Islet precursor cell (in vitro differentiated cells): ENCODE data around the gene PRSS50.
A peak's percentile ranks its signal among the peaks of the same experiment; 100 is the strongest.

Experiments used
- DNase-seq: peaks from one replicate; pipeline ENCODE4 v3.0.0-alpha.2; 2018

PRSS50 gene

DNA sequence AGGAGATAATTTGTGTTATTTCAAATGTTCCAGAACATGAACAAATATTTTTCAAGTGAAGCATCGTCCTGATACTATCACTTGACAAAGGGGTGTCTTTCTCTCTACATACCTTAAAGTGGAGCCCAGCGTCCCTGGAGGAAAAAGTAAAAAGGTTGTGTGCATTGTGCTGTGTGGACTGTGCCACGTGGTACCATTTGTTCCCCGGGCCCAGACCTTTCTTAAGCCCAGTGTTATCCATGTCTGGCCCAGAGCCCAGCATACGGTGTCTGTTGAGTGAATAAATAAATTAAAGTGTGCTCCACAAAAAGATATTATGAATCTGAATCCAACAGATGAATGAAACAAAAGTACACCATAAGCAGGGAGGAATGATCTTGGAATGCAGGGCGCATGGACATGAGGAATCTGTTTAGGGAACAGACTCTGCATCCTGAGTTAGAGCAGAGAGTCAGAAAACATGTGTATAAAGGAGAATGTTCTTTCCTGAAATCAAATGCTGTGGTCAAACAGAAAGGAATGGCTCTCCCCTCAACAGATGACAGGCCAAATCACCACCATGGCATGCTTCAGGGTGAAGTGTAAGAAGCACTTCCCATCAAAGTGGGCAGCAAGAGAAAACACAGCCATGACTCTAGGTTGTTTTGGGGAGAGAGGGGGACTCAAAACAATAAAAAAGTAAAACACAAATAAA is 8.1 kb upstream of the PRSS50 start:
- no peak for DNase-seq

- DNase-seq: no peak
Observed at GRCh38 chr3:46724424-46724823, 6.8 kb upstream of the PRSS50 start.

DNA sequence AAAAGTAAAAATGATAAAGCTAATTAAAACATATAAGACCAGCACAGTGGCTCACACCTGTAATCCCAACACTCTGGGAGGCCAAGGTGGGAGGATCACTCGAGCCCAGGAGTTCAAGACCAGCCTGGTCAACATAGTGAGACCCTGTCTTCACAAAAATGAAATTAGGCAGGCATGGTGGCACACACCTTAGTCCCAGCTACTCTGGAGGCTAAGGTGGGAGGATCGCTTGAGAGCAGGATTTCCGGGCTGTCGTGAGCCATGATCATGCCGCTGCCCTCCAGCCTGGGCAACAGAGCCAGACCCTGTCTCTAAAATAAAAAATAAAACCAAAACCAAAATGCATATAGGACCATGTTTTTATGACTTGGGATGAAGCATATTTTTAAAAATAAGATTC is 4.8 kb upstream of the PRSS50 start:
- DNase-seq: no peak

DNA sequence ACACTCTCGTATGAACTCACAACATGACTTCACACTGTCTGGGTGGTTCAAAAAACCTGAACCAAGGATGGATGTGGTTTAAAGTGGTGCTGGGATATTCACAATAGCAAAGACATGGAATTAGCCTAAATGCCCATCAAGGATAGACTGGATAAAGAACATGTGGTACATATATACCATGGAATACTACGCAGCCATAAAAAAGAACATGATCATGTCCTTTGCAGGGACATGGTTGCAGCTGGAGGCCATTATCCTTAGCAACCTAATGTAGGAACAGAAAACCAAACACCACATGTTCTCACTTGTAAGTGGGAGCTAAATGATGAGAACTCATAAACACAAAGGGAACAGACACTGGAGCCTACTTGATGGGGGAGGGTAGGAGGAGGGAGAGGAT is 3.3 kb upstream of the PRSS50 start:
- DNase-seq: peak; percentile 11

DNA sequence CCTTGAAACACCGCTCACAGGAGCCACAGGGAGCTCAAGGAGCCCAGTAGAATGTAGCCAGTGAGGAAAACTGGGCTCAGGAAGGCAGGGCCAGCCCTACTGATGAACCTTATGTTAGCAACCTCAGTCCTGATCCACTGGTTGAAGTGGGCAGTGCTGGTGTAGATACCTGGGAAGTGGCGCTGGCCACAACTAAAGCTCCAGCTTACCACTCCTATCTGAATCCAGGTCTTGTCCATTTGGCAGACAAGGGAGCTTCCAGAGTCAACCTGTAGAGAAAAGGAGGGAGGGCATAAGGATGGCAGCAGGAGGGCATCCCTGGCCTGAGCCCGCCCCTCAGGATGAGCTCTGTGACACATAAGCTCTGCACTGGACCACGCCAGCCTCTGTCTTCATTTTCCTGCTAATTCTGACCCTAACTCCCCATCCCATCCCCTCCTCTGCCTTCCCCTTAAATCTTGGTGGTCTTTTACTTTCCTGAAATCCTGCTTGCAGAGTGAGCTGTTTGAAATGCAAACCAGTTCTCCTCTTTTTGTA is 2.1 kb upstream of the PRSS50 start:
- DNase-seq: peak; percentile 37

- peak; percentile 49 for DNase-seq
Observed at GRCh38 chr3:46719044-46719565, 1.4 kb upstream of the PRSS50 start.

DNA sequence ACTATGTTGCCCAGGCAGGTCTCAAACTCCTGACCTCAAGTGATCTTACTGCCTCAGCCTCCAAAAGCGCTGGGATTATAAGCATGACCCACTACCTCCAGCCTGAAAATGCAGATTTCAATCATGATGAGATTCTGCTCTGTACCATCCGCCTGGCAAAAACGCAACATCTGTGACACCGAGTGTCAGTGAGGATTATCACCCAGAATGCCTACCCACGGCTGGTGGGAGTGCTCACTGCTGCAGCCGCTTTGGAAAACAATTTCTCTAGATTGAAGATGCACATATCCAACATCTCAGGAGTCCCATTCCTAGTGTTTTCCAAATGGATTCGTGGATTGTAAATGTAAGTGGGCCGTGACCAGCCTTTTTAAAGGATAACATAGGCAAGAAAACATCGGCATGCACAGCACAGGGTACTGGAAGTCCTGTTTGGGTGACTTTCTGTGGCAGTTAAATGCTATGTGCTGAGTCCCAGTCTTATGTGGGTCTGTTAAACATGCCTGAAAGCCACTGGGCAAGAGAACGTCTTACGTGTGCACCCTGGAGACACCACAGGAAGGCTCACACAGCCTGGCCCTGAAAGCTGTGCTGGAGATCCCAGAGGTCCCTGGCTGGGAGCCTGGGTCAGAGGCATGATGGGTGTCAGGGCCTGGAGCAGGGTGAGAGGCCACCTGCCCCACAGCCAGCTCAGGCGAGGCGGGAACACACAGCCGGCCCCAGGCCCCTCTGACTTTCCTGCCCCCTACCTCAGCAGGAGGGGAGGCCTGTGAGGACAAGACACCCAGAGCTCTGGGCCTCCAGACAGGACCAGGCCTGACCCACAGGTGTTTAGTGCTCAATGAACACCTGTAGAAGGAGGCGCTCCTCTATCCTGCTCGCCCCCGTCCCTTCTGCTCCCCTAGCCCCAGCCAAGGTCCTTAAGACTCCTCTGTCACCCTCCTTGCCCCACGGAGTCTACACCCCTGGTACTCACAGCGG is 918 bp downstream of the PRSS50 start:
- peak; percentile 38 for DNase-seq

DNA sequence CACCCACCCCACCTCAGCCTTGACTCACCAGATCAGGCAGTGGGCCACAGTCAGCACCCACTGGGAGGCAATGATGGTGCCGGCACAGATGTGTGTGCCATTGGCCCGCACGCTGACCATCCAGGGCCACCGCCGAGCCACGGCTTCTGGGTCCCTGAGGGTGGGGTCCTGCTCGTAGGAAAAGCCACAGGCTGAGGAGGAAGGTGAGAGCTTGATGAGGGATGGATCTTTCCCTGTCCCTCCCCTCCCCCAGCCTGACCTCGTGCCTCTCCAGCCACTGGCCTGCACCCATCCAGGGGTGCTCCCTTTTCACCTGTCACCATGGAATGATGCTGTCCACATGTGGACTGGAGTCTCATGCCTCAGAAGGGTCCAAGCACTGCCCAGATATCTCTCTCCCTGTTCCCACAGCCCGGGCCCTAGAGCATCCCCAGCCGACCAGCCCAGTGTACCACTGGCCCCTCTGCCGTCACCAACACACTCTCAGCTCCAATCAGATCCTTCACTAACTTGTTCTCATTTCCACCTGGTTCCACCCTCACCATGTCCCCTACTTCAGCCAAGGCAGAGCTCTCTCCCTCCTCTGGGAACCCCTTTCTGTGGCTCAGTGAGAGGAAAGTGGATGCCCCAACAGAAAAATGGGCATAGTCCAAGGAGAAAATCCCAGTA is 2.0 kb downstream of the PRSS50 start:
- peak; percentile 53 for DNase-seq

GRCh38 chr3:46714728-46715506 is 2.8 kb downstream of the PRSS50 start:
- peak; percentile 38 for DNase-seq

DNA sequence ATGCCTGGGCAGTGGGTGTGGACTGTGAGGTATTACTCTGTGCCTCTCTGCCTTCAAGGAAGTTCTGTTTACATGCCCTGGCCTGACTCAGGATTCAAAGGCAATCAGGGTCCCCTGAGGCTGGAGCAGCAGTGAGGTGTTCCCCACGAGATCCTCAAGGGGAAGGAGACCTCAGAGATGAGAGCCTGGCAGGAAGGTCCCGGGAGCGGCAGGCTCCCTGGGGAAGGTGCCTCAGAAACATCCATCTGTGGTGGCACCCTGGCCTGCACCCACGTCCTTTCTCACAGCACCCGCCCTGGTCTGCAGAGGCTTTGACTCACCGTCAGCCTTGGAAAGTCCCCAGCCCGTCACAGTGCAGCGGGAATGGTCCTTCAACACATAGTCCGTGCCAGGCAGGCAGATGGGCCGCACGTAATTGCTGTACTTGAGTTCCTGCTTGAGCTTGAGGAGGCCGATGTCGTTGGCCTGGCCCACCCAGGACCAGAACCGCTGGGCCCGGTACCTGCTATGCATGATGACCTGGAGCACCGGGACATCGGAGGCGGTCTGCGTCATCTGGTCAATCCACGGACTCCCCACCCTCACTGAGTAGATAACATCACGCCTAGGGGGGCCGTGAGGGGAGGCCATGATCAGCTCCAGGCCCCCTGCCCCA is 3.6 kb downstream of the PRSS50 start:
- DNase-seq: peak; percentile 51

DNA sequence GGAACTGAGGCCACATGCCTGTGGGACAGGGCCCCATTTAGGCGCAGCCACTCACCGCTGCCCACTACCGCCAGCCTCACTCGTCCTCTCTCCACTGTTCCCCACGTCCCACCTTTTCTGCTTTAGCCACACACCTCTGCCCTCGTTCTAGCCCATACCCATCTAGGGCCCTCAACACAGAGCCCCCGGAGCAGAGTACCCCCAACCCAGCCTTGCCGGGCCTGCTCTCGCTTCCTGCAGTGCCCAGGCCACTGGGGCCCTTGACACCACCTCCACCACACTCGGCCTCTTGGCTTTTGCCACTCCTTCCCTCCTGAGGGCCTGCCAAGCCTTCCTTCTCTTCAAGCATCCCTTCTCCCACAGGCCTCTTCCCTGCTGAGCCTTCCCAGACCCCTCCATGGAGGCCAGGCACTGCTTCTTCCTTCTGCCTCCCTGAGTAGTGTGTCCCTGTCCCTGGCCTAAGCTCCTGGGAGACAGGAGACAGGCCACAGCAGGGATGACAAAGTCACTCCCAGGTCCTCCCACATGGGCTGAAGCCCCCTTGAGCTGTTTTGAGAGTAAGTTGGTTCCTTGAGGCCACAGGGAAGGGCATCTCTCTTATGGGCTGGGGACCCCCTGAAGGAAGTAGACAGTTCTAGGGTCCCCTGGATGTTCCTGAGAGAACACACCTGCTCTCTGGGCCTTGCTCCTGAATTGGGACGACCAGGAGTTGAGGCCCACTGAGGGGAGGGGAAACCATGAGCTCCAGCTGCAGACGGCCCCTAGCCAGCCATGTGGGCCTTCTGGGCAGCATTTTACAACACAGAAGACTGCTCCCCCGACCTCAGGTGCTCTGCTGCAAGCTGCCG is 4.4 kb downstream of the PRSS50 start:
- peak; percentile 43 for DNase-seq

- peak; percentile 40 for DNase-seq
Observed at GRCh38 chr3:46712191-46713049, 5.2 kb downstream of the PRSS50 start.

- peak; percentile 20 for DNase-seq
Observed at GRCh38 chr3:46711760-46712159, 5.9 kb downstream of the PRSS50 start.

- DNase-seq: peak; percentile 50
Observed at GRCh38 chr3:46711305-46711704, 6.4 kb downstream of the PRSS50 start.

DNA sequence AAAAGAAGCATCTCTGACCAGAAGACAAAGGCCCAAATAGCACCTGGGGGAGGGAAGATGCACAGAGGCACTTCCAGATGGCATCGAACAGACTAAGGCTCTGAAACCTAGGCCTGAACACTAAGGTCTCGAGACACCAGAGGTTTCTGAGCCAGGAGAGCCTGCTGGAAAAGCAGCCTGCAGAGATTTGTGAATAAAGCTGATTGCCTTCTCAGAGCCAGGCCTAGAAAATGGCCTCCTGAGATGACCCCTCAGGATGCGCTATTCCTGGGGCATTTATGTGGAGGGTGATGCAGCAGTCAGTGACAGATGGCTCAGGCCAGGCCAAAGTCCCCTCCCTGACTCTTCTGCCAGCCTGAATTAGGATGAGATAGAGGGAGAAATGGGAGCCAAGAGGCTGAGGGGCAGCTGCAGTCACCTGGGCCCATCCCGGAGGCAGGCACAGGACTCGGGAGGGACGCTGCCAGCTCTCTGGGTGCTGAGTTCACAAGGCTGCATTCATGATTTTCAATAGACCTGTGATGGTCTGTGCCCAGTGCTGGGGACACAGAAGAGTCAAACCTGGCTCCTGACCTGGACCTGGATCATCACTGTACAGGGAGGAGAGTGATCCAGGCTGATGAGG is 6.9 kb downstream of the PRSS50 start:
- peak; percentile 45 for DNase-seq

- no peak for DNase-seq
Observed at GRCh38 chr3:46710229-46710628, 7.4 kb downstream of the PRSS50 start.

DNA sequence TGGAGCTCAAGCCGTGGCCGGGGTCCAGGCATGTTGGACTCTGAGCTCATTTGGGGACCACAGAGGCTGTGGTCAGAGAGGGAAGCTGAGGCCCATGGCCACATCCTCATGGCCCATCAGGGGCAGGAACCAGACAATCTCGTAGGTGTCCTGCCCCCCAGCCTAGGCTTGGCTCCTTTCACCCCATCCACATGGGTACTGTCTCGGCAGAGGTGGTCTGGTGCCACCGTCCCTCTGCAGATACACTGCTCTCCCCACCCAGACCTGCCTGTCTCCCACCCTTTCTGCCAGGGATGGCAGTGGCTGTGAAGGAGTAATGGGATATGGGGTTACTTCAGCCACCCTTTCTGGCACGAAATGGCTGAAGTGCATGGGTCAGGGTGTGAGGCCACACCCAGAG is 7.9 kb downstream of the PRSS50 start:
- peak; percentile 37 for DNase-seq

GRCh38 chr3:46709157-46709654 is 8.5 kb downstream of the PRSS50 start:
- peak; percentile 32 for DNase-seq
